ENCODE results near the gene RYR2.

Gene RYR2

DNA sequence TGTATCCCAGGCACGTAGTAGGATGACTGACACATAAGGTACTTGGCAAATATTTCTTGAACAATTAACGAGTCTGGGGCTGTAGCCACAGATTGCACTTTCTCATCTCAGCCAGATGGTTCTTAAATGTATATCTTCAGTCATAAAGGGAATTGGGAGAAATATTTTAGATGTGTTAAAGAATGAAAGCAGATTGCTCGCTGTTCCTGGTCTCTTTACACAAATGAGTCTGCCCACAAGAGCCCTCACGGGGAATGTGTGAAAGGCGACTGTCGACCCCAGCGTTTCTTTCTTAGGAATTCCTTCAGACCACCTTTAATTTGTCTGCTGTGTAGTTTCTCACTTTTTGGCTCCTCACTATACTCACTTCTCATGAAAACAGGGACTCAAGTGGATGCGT, 38.5 kb upstream of the RYR2 start:
- no peak for TF ChIP-seq ZFX (IDR thresholded peaks at IDR 0.05)
- TF ChIP-seq, protein P1, sequence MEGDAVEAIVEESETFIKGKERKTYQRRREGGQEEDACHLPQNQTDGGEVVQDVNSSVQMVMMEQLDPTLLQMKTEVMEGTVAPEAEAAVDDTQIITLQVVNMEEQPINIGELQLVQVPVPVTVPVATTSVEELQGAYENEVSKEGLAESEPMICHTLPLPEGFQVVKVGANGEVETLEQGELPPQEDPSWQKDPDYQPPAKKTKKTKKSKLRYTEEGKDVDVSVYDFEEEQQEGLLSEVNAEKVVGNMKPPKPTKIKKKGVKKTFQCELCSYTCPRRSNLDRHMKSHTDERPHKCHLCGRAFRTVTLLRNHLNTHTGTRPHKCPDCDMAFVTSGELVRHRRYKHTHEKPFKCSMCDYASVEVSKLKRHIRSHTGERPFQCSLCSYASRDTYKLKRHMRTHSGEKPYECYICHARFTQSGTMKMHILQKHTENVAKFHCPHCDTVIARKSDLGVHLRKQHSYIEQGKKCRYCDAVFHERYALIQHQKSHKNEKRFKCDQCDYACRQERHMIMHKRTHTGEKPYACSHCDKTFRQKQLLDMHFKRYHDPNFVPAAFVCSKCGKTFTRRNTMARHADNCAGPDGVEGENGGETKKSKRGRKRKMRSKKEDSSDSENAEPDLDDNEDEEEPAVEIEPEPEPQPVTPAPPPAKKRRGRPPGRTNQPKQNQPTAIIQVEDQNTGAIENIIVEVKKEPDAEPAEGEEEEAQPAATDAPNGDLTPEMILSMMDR (conservative IDR thresholded peaks at IDR 0.05): no peak
- no peak overlapping the region for H3K27ac ChIP-seq

- TF ChIP-seq, protein P1 (conservative IDR thresholded peaks at IDR 0.05): no peak
- TF ChIP-seq ZFX (IDR thresholded peaks at IDR 0.05): no peak
- H3K27ac ChIP-seq: no peak within 1 kb of the TSS
Measured at GRCh38 chr1:237004116-237004515, 37.9 kb upstream of the RYR2 start, which contains the start of gene MT1HL1. Gene MT1HL1 (minus strand): TSS chr1:237004441. CDS start chr1:237004372, 69 bp downstream.

DNA sequence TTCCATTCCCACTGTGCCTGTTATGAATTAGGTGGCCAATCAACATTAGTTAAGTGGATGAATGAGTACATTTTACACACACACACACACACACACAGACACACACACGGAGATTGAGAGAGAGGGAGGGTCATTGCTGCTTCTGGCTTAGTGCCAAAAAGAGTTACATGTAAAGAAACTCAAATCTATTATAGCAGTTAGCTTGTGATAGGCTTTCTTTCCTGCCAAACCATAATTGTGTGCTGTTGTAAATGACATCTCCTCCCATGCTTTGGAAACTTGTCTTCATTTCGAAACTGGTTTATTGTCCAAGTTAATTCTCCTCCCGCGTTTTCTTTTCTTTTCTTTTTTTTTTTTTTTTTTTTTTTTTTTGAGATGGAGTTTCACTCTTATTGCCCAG, 36.3 kb upstream of the RYR2 start:
- TF ChIP-seq ZFX (IDR thresholded peaks at IDR 0.05): no peak
- TF ChIP-seq, protein P1 (conservative IDR thresholded peaks at IDR 0.05): no peak
- H3K27ac ChIP-seq: no peak overlapping the region

DNA sequence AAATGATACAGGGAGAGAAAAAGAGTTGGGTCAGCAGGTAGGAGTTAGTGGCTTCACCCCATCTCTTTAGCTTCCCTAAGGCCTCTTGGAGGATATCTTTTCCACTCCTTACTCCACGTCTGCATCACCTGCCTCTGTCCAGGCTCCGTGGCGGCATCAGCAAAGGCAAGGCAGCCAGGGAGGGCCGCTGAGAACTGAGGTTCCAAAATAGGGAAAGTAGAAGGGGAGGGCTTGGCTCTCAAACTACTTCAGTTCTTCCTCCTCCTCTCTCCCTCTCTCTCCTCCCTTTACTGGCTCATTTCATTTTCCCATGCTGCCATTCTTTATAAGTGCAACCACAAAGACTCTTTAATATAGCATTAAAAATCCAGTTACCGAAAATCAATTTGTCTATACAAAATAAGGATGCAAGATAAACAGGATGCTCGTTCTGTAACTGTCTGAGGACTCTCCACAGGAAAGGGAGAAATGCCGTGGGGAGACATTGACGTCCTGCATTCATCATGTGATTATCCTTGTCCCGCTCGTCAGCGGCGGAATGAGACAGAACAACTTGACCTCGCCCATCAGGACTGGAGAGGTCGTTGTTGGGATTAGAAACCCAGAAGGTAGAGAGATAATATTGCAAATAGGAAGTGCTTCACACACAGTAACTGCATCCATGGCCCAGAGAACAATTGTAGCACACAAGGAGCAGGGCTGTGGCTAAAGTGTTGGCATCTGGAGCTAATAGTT, 34.7 kb upstream of the RYR2 start:
- TF ChIP-seq ZFX (IDR thresholded peaks at IDR 0.05): no peak
- TF ChIP-seq, protein P1 (conservative IDR thresholded peaks at IDR 0.05): no peak
- no peak overlapping the region for H3K27ac ChIP-seq

- no peak overlapping the region for H3K27ac ChIP-seq
Measured at GRCh38 chr1:237009611-237010010, 32.4 kb upstream of the RYR2 start.

GRCh38 chr1:237011432-237011831, 30.6 kb upstream of the RYR2 start:
- H3K27ac ChIP-seq: no peak overlapping the region
- no peak for TF ChIP-seq ZFX (IDR thresholded peaks at IDR 0.05)
- TF ChIP-seq, protein P1 (conservative IDR thresholded peaks at IDR 0.05): no peak

More at GRCh38 chr1:237009611-237010010, 32.4 kb upstream of the RYR2 start:
- TF ChIP-seq ZFX (IDR thresholded peaks at IDR 0.05): no peak
- TF ChIP-seq, protein P1 (conservative IDR thresholded peaks at IDR 0.05): no peak

DNA sequence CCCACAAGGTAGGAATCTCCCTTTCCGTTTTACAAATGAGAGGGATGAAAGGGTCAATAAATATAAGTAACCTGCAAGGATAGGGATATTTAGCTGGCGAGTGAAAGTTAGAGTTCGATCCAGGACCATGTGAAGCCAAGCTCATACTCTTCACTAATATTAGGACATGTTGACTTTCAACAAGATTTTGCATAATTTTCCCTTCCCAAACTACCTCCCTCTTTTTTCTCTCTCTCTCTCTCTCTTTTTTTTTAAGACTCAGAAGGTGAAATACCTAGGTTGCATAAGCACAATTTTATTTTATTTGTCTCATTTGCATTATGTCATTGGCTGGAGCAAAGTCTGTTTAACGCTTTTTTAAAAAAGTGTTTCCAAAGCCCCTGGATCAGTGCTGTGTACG, 29.6 kb upstream of the RYR2 start:
- H3K27ac ChIP-seq: no peak overlapping the region
- TF ChIP-seq, protein P1 (conservative IDR thresholded peaks at IDR 0.05): no peak
- no peak for TF ChIP-seq ZFX (IDR thresholded peaks at IDR 0.05)
